HepG2 (cell line): Measurements from ENCODE around the gene TRIM72. TPM values are rescaled to one million over a fixed set of nuclear protein-coding genes. Genes with fewer than 3 reads are reported as not detected.

ENCODE experiments used
- E2F2 ChIP-seq: sonication (generic); formaldehyde crosslinking; IDR thresholded peaks from 2 replicates; pipeline ENCODE4 v1.4.0; 2020; ENCODE audit warnings: missing genetic modification reagents, borderline replicate concordance
- FOXO4 ChIP-seq: sonication (generic); formaldehyde crosslinking; conservative IDR thresholded peaks from 2 replicates; pipeline ENCODE4 v1.8.1; 2023; ENCODE audit warnings: missing genetic modification reagents
- IRF1 ChIP-seq: sonication (generic); formaldehyde crosslinking; IDR thresholded peaks from 2 replicates; pipeline ENCODE4 v1.4.0; 2020; ENCODE audit warnings: low read depth, mild to moderate bottlenecking, missing genetic modification reagents
- PHF20 ChIP-seq: sonication (generic); formaldehyde crosslinking; IDR thresholded peaks from 2 replicates; pipeline ENCODE4 v1.5.0; 2020; ENCODE audit warnings: mild to moderate bottlenecking, missing genetic modification reagents
- REL ChIP-seq: sonication (generic); formaldehyde crosslinking; conservative IDR thresholded peaks from 2 replicates; pipeline ENCODE4 v1.8.0; 2022; ENCODE audit warnings: mild to moderate bottlenecking, missing genetic modification reagents, moderate library complexity
- RFX1 ChIP-seq: fragments of 450-650 bp; IDR thresholded peaks from 2 replicates; pipeline ENCODE4 v1.6.1; 2017
- RFX3 ChIP-seq: IDR thresholded peaks from 2 replicates; pipeline ENCODE4 v1.6.1; 2016; ENCODE audit warnings: missing biosample characterization, missing genetic modification reagents
- ZBTB8A ChIP-seq: sonication (generic); formaldehyde crosslinking; IDR thresholded peaks from 2 replicates; pipeline ENCODE4 v1.4.0; 2020; ENCODE audit warnings: mild to moderate bottlenecking, low read depth, missing genetic modification reagents, borderline replicate concordance
- ZC3H4 ChIP-seq: sonication (generic); formaldehyde crosslinking; IDR thresholded peaks from 2 replicates; pipeline ENCODE4 v1.4.0; 2020; ENCODE audit warnings: missing genetic modification reagents, borderline replicate concordance
- ZHX2 ChIP-seq, 2 experiments: sonication (generic) in 1 of 2; formaldehyde crosslinking in 1 of 2; IDR thresholded peaks; 2 replicates each; pipeline versions ENCODE4 v1.6.1 to v1.9.0; 2014 to 2022; ENCODE audit warnings: antibody characterized with exemption in 1 of 2, borderline replicate concordance in 1 of 2, inconsistent platforms in 1 of 2, low read depth in 1 of 2, missing genetic modification reagents in 1 of 2
- ZNF3 ChIP-seq: IDR thresholded peaks from 2 replicates; pipeline ENCODE4 v1.7.0; 2017; ENCODE audit warnings: inconsistent platforms
- ZNF512B ChIP-seq: sonication (generic); formaldehyde crosslinking; IDR thresholded peaks from 2 replicates; pipeline ENCODE4 v1.5.1; 2020; ENCODE audit warnings: missing genetic modification reagents, mild to moderate bottlenecking, borderline replicate concordance
- ZNF607 ChIP-seq: sonication (generic); formaldehyde crosslinking; IDR thresholded peaks from 2 replicates; pipeline ENCODE4 v1.5.1; 2020; ENCODE audit warnings: missing genetic modification reagents, mild to moderate bottlenecking, borderline replicate concordance
- ZNF652 ChIP-seq: IDR thresholded peaks from 2 replicates; pipeline ENCODE4 v1.6.1; 2016; ENCODE audit warnings: low read depth, borderline replicate concordance
- ZNF782 ChIP-seq: sonication (generic); formaldehyde crosslinking; IDR thresholded peaks from 2 replicates; pipeline ENCODE4 v1.4.0; 2020; ENCODE audit warnings: missing genetic modification reagents, mild to moderate bottlenecking, borderline replicate concordance
- polyA plus RNA-seq, 8 experiments: library from polyadenylated mRNA; depleted of rRNA in 3 of 8; stranded (reverse) in 7 of 8; unstranded in 1 of 8; fragments of >200 nt; fragmentation: Illumina TruSeq in 4 of 8; extraction: Trizol in 4 of 8; gene quantifications; 2 replicates each; pipeline versions ENCODE4 v1.2.1 to v1.2.3, GENCODE V29; 2011 to 2016; ENCODE audit warnings: low read depth in 4 of 8, missing spikeins in 1 of 8, mixed read lengths in 1 of 8; ENCODE audit not compliant: insufficient read depth in 1 of 8
- total RNA-seq, 5 experiments: library from RNA; depleted of rRNA; stranded (reverse); fragments of >200 nt; fragmentation: Illumina TruSeq; extraction: Trizol; gene quantifications; 2 replicates each; pipeline ENCODE4 v1.2.3, GENCODE V29; 2016; ENCODE audit warnings: low read depth in 1 of 5

The TRIM72 gene
- total and polyA plus RNA-seq, 2 of the 13 experiments (the other 11 are each of a cell fraction or from before 2014, with no cell fraction given) = not detected

GRCh38 chr16:31202414-31203375 is 11.2 kb upstream of the TRIM72 start, which contains the start of gene PYCARD (continued):
- no peak for TF ChIP-seq E2F2 (CRISPR knock-in tag)
- no peak for TF ChIP-seq ZHX2 (IDR thresholded peaks at IDR 0.05; ENCODE audit: low read depth)
- TF ChIP-seq ZHX2 (CRISPR knock-in tag; IDR thresholded peaks at IDR 0.05; ENCODE audit: borderline replicate concordance) = no peak
- peak; percentile 73; the same call in 1 of the 2 replicates for TF ChIP-seq ZNF782 (CRISPR knock-in tag)
- TF ChIP-seq RFX1 = no peak
- TF ChIP-seq FOXO4 = no peak
- no peak for TF ChIP-seq ZNF3 (CRISPR knock-in tag)
- no peak for TF ChIP-seq IRF1 (CRISPR knock-in tag)
- no peak for TF ChIP-seq ZNF512B
- no peak for TF ChIP-seq REL (CRISPR knock-in tag)
- no peak for TF ChIP-seq ZNF652 (CRISPR knock-in tag)
- no peak; the same call in 1 of the 2 replicates for TF ChIP-seq PHF20 (CRISPR knock-in tag)
- no peak for TF ChIP-seq RFX3 (CRISPR knock-in tag)
- TF ChIP-seq ZC3H4 (CRISPR knock-in tag) = no peak
- TF ChIP-seq ZBTB8A (CRISPR knock-in tag) = no peak
- peak; percentile 57 for TF ChIP-seq ZNF607 (CRISPR knock-in tag)
